Non-pigmented ciliary epithelial cell (primary cell): Measurements from ENCODE around the gene MTMR3.
A peak's percentile ranks its signal among the peaks of the same experiment; 100 is the strongest.

Experiments
- DNase-seq: peaks from one replicate; pipeline ENCODE4 v3.0.0-alpha.2; 2010; ENCODE audit warnings: low read depth

The MTMR3 gene

GRCh38 chr22:30028731-30029130 lies 145.8 kb downstream of the MTMR3 start:
- no peak for DNase-seq

- DNase-seq = no peak
Measured at GRCh38 chr22:30029512-30029911, 146.5 kb downstream of the MTMR3 start.

- DNase-seq = no peak
Measured at GRCh38 chr22:30030329-30030728, 147.4 kb downstream of the MTMR3 start.

- no peak for DNase-seq
Measured at GRCh38 chr22:30031328-30031727, 148.4 kb downstream of the MTMR3 start.

- DNase-seq = no peak
Measured at GRCh38 chr22:30031764-30032455, 148.9 kb downstream of the MTMR3 start.

- no peak for DNase-seq
Measured at GRCh38 chr22:30033137-30033536, 150.2 kb downstream of the MTMR3 start.

- DNase-seq = no peak
Measured at GRCh38 chr22:30033901-30034300, 150.9 kb downstream of the MTMR3 start.

GRCh38 chr22:30036656-30037055 lies 153.7 kb downstream of the MTMR3 start:
- DNase-seq = no peak

- DNase-seq = peak; percentile 42
Measured at GRCh38 chr22:30038219-30038618, 155.2 kb downstream of the MTMR3 start.

- DNase-seq = no peak
Measured at GRCh38 chr22:30040499-30041260, 157.7 kb downstream of the MTMR3 start.

GRCh38 chr22:30041475-30041874 lies 158.5 kb downstream of the MTMR3 start:
- no peak for DNase-seq

- no peak for DNase-seq
Measured at GRCh38 chr22:30041881-30042280, 158.9 kb downstream of the MTMR3 start.

GRCh38 chr22:30043161-30043560 lies 160.2 kb downstream of the MTMR3 start:
- DNase-seq = no peak

- peak; percentile 81 for DNase-seq
Measured at GRCh38 chr22:30044369-30044768, 161.4 kb downstream of the MTMR3 start.

GRCh38 chr22:30044881-30045493 lies 162.0 kb downstream of the MTMR3 start:
- no peak for DNase-seq

GRCh38 chr22:30045494-30045887 lies 162.5 kb downstream of the MTMR3 start:
- no peak for DNase-seq

- DNase-seq = no peak
Measured at GRCh38 chr22:30045901-30046715, 163.1 kb downstream of the MTMR3 start.

GRCh38 chr22:30046716-30047363 lies 163.9 kb downstream of the MTMR3 start:
- DNase-seq = no peak

GRCh38 chr22:30047364-30047738 lies 164.4 kb downstream of the MTMR3 start:
- no peak for DNase-seq

GRCh38 chr22:30048681-30049080 lies 165.7 kb downstream of the MTMR3 start:
- no peak for DNase-seq

GRCh38 chr22:30054067-30054763 lies 171.2 kb downstream of the MTMR3 start:
- DNase-seq = no peak
